Measurements from ENCODE around the gene DYNLL1. TPM values are rescaled to one million over a fixed set of nuclear protein-coding genes. Genes with fewer than 3 reads are reported as not detected.

Gene DYNLL1
- total and polyA plus RNA-seq, 2 experiments from 2014 or later: 310 to 868 TPM

DNA sequence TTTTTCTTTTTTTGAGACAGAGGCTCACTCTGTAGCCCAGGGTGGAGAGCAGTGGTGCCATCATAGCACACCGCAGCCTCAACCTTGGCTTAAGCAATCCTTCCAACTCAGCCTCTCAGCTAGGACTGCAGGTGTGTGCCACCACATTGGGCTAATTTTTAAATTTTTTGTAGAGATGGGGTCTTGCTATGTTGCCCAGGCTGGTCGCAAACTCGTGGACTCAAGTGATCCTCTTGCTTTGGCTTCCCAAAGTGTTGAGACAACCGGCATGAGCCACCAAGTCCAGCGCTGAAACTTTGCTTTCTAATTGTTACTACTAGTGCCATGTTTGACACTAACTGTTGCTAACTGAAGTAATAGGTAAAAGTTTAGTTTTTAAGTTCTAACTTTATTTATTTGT lies 46.3 kb downstream of the DYNLL1 start:
- Mint-ChIP-seq H3K27ac (no peak overlapping the region), H3K27me3 (ENCODE audit: insufficient read depth, low read depth, poor library complexity) (no peaks in the 10 kb centered on the region), H3K4me3 (no peak overlapping the region), H3K36me3 (ENCODE audit: low read depth) (peaks cover 12% of the 10 kb centered on the region), H3K4me1 (peaks cover 11% of the 10 kb centered on the region), H3K9me3 (no peaks in the 10 kb centered on the region)
- Histone ChIP-seq H3K27ac (ENCODE audit: low read depth) (no peak overlapping the region), H3K36me3 (ENCODE audit: insufficient read depth) (peaks cover 8% of the 10 kb centered on the region; the same call in 1 of the 2 replicates), H2AFZ (no peak overlapping the region), H3K4me1 (ENCODE audit: insufficient read depth) (peaks cover 24% of the 10 kb centered on the region), H3F3A (replicated peaks; ENCODE audit: low read depth) (peaks cover 2% of the 10 kb centered on the region), H3K4me2 (no peak overlapping the region), H3K9me2 (ENCODE audit: insufficient read depth) (no peaks in the 10 kb centered on the region), H3K79me2 (replicated peaks; ENCODE audit: insufficient read depth) (peaks cover 100% of the 10 kb centered on the region), H4K20me1 (replicated peaks; ENCODE audit: insufficient read depth) (peaks cover 80% of the 10 kb centered on the region), H3K27me3 (ENCODE audit: insufficient read depth) (no peaks in the 10 kb centered on the region), H3K4me3 (no peak overlapping the region)
- DNase-seq (ENCODE audit: low spot score) (no peak), ATAC-seq (no peak)
- TF ChIP-seq ZNF114 (CRISPR knock-in tag; IDR thresholded peaks at IDR 0.05) (no peak), CTCF (conservative IDR thresholded peaks at IDR 0.05; ENCODE audit: low read depth in 2 of 2) (no peak), ZNF331 (CRISPR knock-in tag; IDR thresholded peaks at IDR 0.05; ENCODE audit: low read depth) (no peak)

DNA sequence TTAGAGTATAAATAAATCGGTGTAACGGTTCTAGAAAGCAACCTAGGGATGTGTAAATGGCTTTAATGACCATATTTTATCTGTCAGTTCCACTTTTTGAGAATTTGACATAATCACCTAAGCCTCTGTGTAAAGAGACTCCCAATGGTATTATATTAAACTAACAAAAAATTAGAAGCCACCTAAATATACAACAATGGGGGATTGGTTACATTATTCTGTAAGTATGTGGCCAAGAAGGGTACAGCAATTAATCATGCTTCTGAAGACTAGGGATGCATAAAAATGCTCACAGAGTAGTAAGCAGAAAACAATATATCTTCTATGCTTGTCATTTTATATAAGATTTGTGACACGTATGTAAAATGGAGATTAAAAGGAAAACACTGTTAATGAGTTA lies 48.8 kb downstream of the DYNLL1 start:
- peaks cover 22% of the 10 kb centered on the region for H3K36me3 ChIP-seq (ENCODE audit: insufficient read depth)
- no peaks in the 10 kb centered on the region; the same call in none of the 2 replicates for H3F3A ChIP-seq (replicated peaks; ENCODE audit: low read depth)
- no peak for ATAC-seq
- H3K9me3 Mint-ChIP-seq: no peaks in the 10 kb centered on the region
- H3K4me1 ChIP-seq (ENCODE audit: insufficient read depth): peaks cover 8% of the 10 kb centered on the region
- peaks cover 5% of the 10 kb centered on the region for H3K36me3 Mint-ChIP-seq (ENCODE audit: low read depth)
- no peaks in the 10 kb centered on the region for H3K27me3 ChIP-seq (ENCODE audit: insufficient read depth)
- H3K4me2 ChIP-seq: no peak overlapping the region
- peaks cover 99% of the 10 kb centered on the region for H3K79me2 ChIP-seq (replicated peaks; ENCODE audit: insufficient read depth)
- peaks cover 2% of the 10 kb centered on the region; the same call in 1 of the 3 replicates for H3K4me1 Mint-ChIP-seq
- no peak overlapping the region for H2AFZ ChIP-seq
- no peak overlapping the region for H3K4me3 ChIP-seq
- H3K27ac ChIP-seq (ENCODE audit: low read depth): peak overlapping the region; percentile 55; the same call in 1 of the 2 replicates
- 0 out of 2 replicates have a peak overlapping the region, but pooled peaks have one; percentile 51 for H3K27ac Mint-ChIP-seq
- H3K27me3 Mint-ChIP-seq (ENCODE audit: insufficient read depth, low read depth, poor library complexity): no peaks in the 10 kb centered on the region
- no peaks in the 10 kb centered on the region for H3K9me2 ChIP-seq (ENCODE audit: insufficient read depth)
- H4K20me1 ChIP-seq (replicated peaks; ENCODE audit: insufficient read depth): peaks cover 70% of the 10 kb centered on the region
- DNase-seq (ENCODE audit: low spot score): no peak
- H3K4me3 Mint-ChIP-seq: no peak overlapping the region
- TF ChIP-seq CREB1 (CRISPR knock-in tag; IDR thresholded peaks at IDR 0.05; ENCODE audit: low read depth): no peak
- TF ChIP-seq, protein P1, sequence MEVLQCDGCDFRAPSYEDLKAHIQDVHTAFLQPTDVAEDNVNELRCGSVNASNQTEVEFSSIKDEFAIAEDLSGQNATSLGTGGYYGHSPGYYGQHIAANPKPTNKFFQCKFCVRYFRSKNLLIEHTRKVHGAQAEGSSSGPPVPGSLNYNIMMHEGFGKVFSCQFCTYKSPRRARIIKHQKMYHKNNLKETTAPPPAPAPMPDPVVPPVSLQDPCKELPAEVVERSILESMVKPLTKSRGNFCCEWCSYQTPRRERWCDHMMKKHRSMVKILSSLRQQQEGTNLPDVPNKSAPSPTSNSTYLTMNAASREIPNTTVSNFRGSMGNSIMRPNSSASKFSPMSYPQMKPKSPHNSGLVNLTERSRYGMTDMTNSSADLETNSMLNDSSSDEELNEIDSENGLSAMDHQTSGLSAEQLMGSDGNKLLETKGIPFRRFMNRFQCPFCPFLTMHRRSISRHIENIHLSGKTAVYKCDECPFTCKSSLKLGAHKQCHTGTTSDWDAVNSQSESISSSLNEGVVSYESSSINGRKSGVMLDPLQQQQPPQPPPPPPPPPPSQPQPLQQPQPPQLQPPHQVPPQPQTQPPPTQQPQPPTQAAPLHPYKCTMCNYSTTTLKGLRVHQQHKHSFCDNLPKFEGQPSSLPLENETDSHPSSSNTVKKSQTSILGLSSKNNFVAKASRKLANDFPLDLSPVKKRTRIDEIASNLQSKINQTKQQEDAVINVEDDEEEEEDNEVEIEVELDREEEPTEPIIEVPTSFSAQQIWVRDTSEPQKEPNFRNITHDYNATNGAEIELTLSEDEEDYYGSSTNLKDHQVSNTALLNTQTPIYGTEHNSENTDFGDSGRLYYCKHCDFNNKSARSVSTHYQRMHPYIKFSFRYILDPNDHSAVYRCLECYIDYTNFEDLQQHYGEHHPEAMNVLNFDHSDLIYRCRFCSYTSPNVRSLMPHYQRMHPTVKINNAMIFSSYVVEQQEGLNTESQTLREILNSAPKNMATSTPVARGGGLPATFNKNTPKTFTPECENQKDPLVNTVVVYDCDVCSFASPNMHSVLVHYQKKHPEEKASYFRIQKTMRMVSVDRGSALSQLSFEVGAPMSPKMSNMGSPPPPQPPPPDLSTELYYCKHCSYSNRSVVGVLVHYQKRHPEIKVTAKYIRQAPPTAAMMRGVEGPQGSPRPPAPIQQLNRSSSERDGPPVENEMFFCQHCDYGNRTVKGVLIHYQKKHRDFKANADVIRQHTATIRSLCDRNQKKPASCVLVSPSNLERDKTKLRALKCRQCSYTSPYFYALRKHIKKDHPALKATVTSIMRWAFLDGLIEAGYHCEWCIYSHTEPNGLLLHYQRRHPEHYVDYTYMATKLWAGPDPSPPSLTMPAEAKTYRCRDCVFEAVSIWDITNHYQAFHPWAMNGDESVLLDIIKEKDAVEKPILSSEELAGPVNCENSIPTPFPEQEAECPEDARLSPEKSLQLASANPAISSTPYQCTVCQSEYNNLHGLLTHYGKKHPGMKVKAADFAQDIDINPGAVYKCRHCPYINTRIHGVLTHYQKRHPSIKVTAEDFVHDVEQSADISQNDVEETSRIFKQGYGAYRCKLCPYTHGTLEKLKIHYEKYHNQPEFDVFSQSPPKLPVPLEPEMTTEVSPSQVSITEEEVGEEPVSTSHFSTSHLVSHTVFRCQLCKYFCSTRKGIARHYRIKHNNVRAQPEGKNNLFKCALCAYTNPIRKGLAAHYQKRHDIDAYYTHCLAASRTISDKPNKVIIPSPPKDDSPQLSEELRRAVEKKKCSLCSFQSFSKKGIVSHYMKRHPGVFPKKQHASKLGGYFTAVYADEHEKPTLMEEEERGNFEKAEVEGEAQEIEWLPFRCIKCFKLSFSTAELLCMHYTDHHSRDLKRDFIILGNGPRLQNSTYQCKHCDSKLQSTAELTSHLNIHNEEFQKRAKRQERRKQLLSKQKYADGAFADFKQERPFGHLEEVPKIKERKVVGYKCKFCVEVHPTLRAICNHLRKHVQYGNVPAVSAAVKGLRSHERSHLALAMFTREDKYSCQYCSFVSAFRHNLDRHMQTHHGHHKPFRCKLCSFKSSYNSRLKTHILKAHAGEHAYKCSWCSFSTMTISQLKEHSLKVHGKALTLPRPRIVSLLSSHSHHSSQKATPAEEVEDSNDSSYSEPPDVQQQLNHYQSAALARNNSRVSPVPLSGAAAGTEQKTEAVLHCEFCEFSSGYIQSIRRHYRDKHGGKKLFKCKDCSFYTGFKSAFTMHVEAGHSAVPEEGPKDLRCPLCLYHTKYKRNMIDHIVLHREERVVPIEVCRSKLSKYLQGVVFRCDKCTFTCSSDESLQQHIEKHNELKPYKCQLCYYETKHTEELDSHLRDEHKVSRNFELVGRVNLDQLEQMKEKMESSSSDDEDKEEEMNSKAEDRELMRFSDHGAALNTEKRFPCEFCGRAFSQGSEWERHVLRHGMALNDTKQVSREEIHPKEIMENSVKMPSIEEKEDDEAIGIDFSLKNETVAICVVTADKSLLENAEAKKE (CRISPR knock-in tag; IDR thresholded peaks at IDR 0.05): no peak
- TF ChIP-seq ZNF331 (CRISPR knock-in tag; IDR thresholded peaks at IDR 0.05; ENCODE audit: low read depth): no peak
- no peak for TF ChIP-seq REST (IDR thresholded peaks at IDR 0.05; ENCODE audit: unreplicated experiment)
- TF ChIP-seq POLR2AphosphoS5 (IDR thresholded peaks at IDR 0.05; ENCODE audit: low read depth): no peak
- TF ChIP-seq, protein P2, sequence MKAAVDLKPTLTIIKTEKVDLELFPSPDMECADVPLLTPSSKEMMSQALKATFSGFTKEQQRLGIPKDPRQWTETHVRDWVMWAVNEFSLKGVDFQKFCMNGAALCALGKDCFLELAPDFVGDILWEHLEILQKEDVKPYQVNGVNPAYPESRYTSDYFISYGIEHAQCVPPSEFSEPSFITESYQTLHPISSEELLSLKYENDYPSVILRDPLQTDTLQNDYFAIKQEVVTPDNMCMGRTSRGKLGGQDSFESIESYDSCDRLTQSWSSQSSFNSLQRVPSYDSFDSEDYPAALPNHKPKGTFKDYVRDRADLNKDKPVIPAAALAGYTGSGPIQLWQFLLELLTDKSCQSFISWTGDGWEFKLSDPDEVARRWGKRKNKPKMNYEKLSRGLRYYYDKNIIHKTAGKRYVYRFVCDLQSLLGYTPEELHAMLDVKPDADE (IDR thresholded peaks at IDR 0.05): no peak
- TF ChIP-seq JUNB (IDR thresholded peaks at IDR 0.05; ENCODE audit: unreplicated experiment): no peak

Measured in GM23338 (cell line).